MM.1S (cell line): ENCODE data around the gene ITGB2.

ENCODE experiments used
- CTCF ChIP-seq: fragments of 300-600 bp; sonication (generic); IDR thresholded peaks from 2 replicates; pipeline ENCODE4 v1.5.1; 2016; ENCODE audit warnings: antibody characterized with exemption, low read length, mixed read lengths
- EZH2 ChIP-seq: fragments of 300-600 bp; sonication (generic); optimal IDR thresholded peaks from 2 replicates; pipeline ENCODE3; 2017; ENCODE audit warnings: low read depth, mild to moderate bottlenecking, antibody characterized with exemption, low read length, mixed read lengths
- EZH2phosphoT487 ChIP-seq: fragments of 300-600 bp; sonication (generic); IDR thresholded peaks from 2 replicates; pipeline ENCODE4 v1.6.1; 2018; ENCODE audit warnings: antibody characterized with exemption, low read length

- TF ChIP-seq EZH2phosphoT487 (no peak), CTCF (no peak), EZH2 (no peak)
Observed at GRCh38 chr21:44955141-44955797, 34.6 kb upstream of the ITGB2 start.
